AG09309 (cell line): ENCODE data around the gene NKX1-1.
"Not testable (repeated sequence)": the region's sequence is repeated elsewhere in the genome, so short reads cannot be mapped to it uniquely, and the experiment has no call there.

Experiments used
- DNase-seq: peaks from one replicate; pipeline ENCODE4 v3.0.0-alpha.2; 2010; ENCODE audit warnings: low read depth
- H3K4me3 ChIP-seq: 2 replicates; pipeline ENCODE4 v1.5.1; 2011; ENCODE audit warnings: mild to moderate bottlenecking, low read depth, low read length, moderate library complexity; ENCODE audit not compliant: control insufficient read depth
- TF ChIP-seq, protein P1 (sequence below): IDR thresholded peaks from 2 replicates; pipeline ENCODE4 v1.5.1; 2011; ENCODE audit warnings: mild to moderate bottlenecking, low read depth, low read length, inconsistent platforms; ENCODE audit not compliant: insufficient read depth, control insufficient read depth; ENCODE audit errors: missing control alignments

NKX1-1 gene

DNA sequence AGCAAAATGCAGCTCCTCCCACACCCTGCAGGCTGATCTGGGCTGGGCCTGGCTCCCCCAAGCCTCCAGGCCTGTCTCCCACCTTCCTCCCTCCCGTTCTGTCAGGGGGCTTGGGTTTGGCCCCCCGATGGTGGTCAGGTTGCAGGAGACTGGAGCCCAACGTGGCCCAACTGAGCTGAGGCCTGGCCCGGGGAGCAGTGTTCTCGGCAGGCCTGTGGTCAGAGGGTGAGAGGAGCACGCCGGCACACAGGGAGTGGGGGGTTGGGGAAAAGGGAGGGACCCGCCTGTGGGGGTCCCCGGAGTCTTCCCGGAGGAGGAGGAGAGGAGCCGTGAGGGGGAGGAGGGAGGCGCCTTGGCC, 43.2 kb upstream of the NKX1-1 start:
- H3K4me3 ChIP-seq, result no peak overlapping the region
- no peak for DNase-seq
- TF ChIP-seq, protein P1, sequence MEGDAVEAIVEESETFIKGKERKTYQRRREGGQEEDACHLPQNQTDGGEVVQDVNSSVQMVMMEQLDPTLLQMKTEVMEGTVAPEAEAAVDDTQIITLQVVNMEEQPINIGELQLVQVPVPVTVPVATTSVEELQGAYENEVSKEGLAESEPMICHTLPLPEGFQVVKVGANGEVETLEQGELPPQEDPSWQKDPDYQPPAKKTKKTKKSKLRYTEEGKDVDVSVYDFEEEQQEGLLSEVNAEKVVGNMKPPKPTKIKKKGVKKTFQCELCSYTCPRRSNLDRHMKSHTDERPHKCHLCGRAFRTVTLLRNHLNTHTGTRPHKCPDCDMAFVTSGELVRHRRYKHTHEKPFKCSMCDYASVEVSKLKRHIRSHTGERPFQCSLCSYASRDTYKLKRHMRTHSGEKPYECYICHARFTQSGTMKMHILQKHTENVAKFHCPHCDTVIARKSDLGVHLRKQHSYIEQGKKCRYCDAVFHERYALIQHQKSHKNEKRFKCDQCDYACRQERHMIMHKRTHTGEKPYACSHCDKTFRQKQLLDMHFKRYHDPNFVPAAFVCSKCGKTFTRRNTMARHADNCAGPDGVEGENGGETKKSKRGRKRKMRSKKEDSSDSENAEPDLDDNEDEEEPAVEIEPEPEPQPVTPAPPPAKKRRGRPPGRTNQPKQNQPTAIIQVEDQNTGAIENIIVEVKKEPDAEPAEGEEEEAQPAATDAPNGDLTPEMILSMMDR, result no peak

DNA sequence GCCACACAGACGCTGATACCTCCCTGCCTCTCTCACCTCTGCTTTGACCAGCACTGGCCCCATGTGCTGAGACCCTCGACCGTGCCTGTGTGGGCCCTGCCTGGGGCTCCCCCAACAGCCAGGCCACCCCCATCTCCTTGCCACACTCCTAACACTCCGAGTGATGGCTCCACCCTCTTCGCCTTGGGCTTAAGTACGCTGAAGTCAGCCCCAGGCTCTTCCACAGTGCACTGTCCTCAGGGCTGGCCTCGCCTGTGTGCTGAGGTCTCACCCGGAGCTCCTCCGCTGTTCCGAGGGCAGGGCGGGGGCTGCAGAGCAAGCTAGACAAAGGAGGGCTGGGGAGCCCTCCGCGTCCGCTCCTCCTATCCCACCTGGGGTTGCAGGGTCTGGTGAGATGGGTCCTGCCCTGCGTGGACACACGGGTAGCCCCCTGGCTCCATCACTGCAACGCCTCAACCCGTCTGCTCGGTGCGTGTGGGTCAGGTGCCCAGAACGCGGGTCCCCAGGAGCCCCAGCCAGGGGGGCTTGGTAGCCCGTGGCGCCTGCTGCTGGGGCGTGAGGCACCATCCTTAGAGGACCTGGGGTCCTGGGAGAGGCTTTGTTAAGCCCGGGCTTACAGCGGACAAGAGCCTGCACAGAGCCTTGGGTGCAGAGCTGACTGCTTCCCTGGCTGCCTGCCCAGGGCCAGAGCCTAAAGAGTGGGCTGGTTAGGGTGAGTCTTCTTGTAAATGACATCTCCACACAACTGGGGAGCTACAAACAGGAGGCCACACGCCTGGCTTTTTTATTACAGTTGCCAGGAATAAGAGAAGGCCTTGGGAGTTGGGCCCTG, 42.6 kb upstream of the NKX1-1 start:
- no peak overlapping the region for H3K4me3 ChIP-seq
- TF ChIP-seq, protein P1, result no peak
- no peak for DNase-seq

DNA sequence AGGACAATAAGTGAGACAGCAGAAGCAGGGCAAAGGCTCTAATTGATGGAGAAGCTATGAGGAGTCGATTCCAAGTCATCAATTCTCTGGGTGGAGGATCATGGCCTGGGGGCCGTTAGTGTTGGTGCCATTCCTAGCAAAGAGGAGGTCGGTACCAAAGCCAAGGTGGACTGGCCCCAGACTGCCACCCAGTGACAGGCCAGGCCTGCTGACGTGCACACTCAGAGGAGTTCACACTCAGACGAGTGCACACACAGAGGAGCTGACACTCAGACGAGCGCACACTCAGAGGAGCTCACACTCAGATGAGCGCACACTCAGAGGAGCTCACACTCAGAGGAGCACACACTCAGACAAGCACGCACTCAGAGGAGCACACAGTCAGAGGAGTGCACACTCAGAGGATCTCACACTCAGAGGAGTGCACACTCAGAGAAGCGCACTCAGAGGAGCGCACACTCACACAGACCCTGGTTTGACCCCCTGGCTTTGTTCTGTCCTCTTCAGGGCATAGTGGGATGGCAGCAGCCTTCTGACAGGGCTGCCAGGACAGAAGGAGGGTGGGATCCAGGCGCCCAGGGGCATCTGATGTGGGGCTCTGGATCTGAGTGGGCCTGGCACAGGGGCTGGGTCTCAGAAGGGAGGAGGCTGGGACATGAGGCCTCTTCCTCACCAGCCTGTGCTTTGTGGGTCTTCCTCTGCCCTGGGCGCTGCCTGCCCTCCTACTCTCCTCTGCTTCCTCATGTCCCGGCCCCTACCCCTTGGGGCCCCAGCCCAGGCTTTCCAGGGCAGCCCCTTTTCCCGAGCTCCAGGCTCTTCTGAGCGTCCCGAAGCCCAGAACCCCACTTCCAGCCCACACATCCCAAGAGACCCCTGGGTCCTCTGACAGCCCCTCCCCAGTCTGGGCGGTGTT, 41.7 kb upstream of the NKX1-1 start:
- no peak overlapping the region for H3K4me3 ChIP-seq
- TF ChIP-seq, protein P1, result no peak
- no peak for DNase-seq

DNA sequence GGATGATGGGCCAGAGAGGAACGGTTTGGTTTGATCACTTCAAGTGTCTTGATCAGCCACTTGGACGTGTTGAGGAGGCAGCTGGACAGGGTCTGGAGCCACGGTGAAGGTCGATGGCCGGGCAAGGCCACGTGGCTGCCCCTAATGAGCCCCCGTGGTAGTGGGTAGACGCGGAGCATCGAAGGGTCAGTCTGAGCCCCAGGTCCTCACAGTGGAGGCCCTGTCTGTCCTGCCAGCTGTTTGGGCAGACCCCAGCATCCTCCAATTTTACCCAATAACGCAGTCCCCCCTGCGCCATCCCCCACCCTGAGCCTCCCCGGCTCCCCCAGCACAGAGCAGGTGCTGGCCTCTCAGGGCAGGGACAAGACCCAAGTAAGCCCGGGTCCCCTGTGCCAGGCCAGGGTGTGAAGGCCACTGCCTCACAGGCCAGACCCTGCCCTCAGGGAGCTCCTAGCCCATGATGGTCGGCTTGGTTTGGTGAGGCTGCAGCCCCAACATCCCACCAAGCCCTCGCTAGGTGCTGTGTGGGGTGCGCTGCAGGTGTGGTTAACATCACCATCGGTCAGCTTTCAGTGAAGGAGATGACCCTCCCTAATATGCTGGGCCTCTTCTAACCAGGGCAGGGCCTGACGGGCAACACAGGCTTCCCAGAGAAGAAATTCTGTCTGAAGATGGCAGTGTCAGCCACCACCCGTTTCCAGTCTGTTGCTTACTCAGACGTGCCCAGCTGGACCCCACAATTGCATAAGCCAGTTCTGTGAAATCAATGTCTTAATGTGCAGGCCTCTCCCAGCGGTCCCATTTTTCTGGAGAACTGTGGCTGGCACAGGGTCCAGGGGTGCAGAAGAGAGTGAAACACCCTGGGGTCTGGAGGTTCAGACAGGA, 40.5 kb upstream of the NKX1-1 start:
- no peak overlapping the region for H3K4me3 ChIP-seq
- TF ChIP-seq, protein P1, result no peak

DNA sequence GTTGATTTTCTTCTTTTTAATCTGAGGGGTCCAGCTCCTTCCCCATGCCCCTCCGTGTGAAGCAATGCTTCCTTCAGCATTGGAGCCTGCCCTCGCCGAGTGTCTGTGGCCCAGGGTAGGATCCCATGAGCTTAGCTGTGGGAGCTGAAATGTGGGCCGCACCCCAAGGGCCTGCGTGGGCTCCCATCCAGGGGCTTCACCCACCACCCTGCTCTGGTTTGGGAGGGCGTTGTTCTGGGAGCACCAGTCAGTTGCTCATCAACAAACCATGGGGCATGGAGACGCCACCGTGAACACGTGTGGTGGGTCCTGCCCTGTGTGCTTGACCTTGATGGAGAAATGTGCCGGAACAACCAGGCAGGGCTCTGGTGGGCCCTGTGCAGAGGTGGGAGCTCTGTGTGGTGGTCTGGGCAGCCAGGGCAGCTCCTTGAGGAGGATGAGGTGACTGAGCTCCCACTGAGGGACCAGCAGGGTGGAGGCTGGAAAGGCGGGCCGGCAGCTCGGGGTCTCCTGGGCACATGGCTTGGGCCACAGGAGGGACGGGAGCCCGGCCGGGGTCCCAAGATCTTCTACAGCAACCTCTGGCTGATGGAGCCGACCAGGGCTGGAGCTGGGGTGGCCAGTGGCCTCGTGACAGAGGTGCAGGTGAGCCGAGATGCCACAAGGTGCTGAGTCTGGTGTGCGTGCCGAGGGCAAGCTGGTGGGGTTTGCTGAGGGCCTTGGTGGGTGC, 39.6 kb upstream of the NKX1-1 start:
- no peak overlapping the region for H3K4me3 ChIP-seq
- DNase-seq, result no peak
- TF ChIP-seq, protein P1, result no peak

More for the DNA sequence above, 40.5 kb upstream of the NKX1-1 start:
- DNase-seq, result no peak

DNA sequence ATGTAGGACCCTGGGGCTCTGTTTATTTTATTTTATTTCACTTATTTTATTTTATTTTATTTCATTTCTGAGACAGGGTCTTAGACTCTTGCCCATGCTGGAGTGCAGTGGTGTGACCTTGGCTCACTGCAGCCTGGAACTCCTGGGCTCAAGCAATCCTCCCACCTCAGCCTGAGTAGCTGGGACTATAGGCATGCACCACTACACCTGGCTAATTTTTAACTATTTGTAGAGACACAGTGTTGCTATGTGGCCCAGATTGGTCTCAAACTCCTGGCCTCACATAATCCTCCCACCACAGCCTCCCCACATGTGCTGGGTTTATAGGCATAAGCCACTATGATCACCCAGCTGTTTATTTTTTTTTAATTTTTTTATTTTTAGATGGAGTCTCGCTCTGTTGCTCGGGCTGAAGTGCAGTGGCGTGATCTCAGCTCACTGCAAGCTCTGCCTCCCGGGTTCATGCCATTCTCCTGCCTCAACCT, 37.5 kb upstream of the NKX1-1 start:
- not testable (repeated sequence) for H3K4me3 ChIP-seq, DNase-seq
